ENCODE measurements around the gene CHRDL2. TPM values are rescaled to one million over a fixed set of nuclear protein-coding genes. Genes with fewer than 3 reads are reported as not detected.

Gene CHRDL2
- total RNA-seq, 4 donors from 2014 or later = 0.28 to 0.96 TPM; not detected in 2

- DNase-seq (ENCODE audit: low spot score) (peak; percentile 79), ATAC-seq (ENCODE audit: low FRiP score) (peak; percentile 99)
- no peak for TF ChIP-seq CTCF (IDR thresholded peaks at IDR 0.05)
These were observed 17.2 kb upstream of the CHRDL2 start, which contains the start of gene RNF169 for GRCh38 chr11:74748211-74749126. Gene RNF169, plus strand, starts transcription at chr11:74748849. Its CDS starts 32 bp downstream, at chr11:74748881.

- ATAC-seq (ENCODE audit: low FRiP score) (no peak), DNase-seq (ENCODE audit: low spot score) (no peak)
- TF ChIP-seq CTCF (IDR thresholded peaks at IDR 0.05) = no peak
These were observed 15.6 kb upstream of the CHRDL2 start for GRCh38 chr11:74746868-74747267.

DNA sequence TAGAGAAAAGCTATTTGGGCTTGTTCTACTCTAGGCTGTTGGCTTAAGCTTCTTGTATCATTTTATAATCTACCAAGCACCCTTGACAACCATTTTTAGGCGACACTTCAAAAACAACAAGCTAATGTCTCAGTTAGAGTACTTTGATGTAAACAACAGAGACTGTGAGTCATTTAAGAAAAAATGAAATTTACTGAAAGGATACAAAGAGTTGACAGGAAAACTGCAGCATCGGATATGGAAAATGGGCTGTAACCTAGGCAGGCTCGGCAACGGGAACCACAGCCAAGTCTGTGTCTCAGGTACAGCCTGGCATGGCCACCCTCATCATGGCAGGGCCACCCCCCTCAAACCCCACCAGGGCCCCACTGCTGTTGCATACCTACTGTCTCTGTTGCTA, 13.1 kb upstream of the CHRDL2 start:
- DNase-seq (ENCODE audit: low spot score) (no peak), ATAC-seq (ENCODE audit: low FRiP score) (no peak)
- no peak for TF ChIP-seq CTCF (IDR thresholded peaks at IDR 0.05)

DNA sequence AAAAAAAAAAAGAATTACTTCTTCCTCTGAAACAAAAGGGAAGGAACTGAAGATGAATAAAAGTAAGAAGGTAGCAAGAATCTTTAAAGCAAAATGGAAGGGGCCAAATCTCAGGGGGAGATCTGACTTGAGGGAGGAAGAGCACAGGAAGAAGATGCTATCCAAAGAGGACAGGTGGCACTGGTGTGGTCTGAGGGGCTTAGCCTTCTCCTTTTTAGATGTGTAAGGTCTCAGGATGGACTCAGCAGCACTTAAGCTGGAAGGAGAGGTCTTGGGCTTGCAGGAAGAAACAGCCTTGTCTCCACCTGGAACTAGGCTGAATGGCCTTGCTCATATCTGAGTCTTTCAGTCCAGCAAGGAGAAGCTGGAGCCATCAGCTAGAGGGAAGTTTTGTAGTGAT, 12.4 kb upstream of the CHRDL2 start:
- ATAC-seq (ENCODE audit: low FRiP score) = no peak
- no peak for TF ChIP-seq CTCF (IDR thresholded peaks at IDR 0.05)
- DNase-seq (ENCODE audit: low spot score) = no peak

GRCh38 chr11:74742070-74742469, 10.8 kb upstream of the CHRDL2 start:
- DNase-seq (ENCODE audit: low spot score) (no peak), ATAC-seq (ENCODE audit: low FRiP score) (no peak)
- no peak for TF ChIP-seq CTCF (IDR thresholded peaks at IDR 0.05)

DNA sequence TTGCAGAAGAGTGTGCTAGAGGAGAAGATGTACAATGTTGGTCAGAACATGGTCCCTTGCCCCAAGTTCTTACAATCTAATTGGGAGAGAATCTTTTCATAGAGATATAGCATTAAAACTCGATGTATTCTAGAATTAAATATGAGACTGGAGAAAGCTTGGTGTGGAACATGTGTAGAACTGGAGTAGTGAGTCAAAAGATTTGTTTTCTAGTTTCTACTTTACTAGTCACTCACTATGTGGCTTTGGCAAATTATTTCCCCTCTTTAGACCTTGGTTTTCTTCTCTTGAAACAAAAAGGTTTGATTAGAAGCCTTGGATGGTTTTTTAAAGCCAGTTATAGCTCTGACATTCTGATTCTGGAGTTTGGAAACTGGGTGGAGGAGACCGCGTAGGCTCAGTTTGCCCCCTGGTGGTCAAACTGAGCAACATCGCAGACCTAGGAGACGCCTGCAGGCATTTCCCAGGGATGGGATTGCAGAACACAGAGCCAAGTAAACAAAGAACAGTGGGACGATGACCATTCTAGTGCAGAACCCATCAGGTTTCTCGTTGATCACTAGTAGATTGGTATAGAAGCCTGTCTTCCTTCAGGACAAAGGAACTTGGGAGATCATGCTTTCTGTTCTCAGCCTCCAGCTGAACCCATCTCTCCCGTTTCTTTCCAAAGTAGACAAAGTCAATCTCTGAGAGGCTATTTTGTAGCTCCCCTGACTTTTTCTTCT, 8.5 kb upstream of the CHRDL2 start:
- DNase-seq (ENCODE audit: low spot score) (no peak), ATAC-seq (ENCODE audit: low FRiP score) (peak; percentile 89)
- TF ChIP-seq CTCF (IDR thresholded peaks at IDR 0.05) = peak in 2 of 3 donors; percentile 44 to 81
